HG02973 (cell line): Measurements from ENCODE around the gene PARD6B.
"Not testable (repeated sequence)": the region's sequence is repeated elsewhere in the genome, so short reads cannot be mapped to it uniquely, and the experiment has no call there.

Experiments used
- ATAC-seq: cut with Tn5 transposase; IDR thresholded peaks from one replicate; pipeline ENCODE4 v1.9.1; 2021; ENCODE audit warnings: moderate library complexity; ENCODE audit not compliant: unreplicated experiment

The PARD6B gene

DNA sequence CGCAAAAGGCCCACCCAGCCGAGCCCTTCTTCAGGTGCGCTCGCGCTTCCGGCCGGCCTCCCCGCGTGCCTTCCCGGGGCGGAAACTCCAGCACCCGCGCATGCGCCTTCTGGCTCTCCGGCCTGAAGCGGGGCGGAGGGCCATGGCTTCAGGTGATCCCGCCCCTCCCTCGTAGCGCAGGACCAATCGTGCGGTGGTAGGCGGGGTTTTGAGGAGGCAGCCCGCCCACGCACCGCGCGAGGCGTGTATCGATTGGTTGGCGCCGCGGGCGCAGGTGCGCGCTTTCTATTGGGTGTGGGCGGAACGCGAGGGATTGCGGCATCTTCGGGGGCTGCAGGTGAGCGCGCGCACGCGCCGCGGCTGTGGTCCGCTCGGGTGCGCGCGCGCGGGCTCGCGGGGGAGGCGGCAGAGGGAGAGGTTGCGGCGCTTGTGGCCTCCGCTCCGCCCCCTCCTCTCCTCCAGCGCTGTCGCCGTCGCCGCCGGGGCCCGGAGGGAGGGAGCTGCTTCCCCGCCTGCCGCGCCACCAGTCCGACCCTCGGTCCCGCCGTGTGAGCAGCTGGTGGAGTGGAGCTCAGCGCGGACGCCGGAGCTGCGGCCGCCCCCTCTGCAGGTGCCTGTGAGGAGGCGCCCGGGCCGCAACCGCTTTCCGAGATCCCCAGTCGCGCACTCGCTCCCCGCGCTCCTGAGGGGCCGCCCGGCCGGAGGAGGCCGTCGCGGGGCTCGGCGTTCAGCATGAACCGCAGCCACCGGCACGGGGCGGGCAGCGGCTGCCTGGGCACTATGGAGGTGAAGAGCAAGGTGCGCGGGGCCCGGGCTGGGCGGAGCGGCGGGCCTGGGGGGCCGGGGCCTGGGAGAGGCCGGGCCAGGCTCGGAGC is at the start of gene PARD6B:
TSS of gene PARD6B (plus strand) at position 526 of the 875 bp plus-strand sequence. CDS start at position 733, 207 bp downstream.
- peak; percentile 83 for ATAC-seq

DNA sequence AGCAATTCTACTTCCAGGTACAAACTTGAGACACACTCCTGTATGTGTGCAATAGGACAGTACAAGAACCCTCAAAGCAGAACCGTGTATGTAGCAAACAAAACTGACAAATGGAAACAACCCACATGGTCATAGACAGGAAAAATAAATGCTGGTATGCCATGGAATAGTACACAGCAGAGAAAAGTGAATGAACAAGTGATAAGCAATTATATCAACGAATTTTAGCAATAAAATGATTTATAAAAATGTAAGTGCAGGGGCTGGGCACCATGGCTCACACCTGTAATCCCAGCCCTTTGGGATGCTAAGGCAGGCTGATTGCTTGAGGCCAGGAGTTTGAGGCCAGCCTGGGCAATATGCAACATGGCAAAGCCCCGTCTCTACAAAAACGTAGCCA is 49.3 kb upstream of the PARD6B start:
- no peak for ATAC-seq

DNA sequence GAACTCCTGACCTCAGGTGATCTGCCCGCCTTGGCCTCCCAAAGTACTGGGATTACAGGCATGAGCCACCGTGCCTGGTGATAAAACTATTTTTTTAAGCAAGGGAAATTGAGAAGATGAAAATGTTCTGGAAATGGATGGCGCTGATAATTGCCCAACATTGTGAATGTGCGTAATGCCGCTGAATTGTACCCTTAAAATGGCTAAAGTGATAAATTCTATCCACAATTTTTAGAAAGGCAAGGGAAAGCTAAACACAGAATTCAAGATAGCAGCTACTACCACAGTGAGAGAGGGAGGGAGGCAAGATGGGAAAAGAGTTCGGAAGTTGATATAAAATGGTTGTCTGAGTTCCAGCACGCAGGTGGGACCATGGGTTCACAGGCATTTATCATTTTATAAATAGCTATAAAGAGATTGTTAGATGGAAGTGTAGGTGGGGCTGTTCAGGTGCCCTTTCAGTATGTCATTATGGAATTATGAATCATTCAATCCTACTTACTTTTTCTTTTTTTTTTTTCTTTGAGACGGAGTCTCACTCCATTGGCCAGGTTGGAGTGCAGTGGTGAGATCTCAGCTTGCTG is 48.3 kb upstream of the PARD6B start:
- ATAC-seq: no peak

DNA sequence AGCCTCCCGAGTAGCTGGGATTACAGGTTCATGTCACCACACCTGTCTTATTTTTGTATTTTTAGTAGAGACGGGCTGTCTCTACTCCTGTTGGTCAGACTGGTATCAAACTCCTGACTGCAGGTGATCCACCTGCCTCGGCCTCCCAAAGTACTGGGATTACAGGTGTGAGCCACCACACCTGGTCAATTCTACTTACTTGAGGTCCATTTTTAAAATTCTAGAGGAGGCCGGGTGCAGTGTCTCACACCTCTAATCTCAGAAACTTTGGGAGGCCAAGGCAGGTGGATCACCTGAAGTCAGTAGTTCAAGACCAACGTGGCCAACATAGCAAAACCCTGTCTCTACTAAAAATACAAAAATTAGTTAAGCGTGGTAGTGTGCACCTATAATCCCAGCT is 47.8 kb upstream of the PARD6B start:
- no peak for ATAC-seq

DNA sequence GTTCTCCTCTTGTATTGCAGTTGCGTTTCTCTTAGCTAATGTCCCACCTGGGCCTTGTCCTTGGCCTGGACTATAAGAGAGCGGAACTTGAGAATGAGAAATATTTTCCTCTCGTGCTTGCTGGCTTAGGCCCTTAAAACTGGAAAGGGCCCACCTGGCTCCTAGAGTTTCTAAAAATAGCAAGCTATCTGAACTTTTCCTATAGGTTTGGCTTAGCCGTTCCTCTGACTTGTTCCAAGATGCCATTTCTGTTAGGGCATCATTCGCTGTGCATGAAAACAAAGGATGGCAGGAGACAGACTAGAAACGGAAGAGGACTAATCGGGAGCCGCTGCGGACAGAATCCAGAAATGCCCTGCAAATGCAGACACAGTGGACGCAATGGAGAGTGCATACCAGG is 44.6 kb upstream of the PARD6B start:
- no peak for ATAC-seq

GRCh38 chr20:50688256-50688975 is 43.0 kb upstream of the PARD6B start:
- ATAC-seq: no peak

DNA sequence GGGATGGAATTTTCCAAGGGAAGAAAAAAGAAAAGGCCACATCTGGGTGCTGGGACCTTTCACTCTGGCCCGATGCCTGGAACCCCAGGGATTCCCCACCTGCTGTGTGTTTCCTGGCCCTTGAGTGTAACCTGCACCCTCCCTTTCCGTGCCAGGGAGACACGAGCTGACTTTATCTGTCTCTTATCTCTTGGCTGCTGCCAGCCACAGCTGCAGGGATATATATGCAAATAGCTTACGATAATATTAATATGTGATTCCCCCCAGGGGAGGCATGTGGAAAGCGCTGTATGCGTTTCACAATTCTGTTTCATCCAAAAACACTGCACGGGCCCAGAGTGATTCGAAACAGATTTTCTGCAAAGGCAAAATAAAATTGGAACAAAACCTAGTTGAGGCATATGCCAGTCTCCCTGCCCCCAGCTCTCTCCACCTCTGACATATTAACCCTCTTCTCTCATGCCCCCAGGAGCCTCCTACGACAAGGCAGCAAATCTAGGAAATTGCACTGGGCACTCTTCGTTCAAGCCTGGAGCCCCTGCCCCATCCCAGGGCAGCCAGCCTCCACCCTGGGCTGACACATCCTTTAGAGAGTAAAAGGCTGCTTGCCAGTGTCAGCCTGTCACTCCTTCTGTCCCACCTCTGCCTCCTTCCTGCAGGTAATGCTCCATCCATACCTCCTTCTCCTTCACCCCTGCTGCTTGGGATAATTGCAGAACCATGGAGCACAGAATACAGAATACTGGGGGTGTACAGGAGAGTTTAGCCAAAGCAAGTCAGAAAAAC is 41.3 kb upstream of the PARD6B start:
- no peak for ATAC-seq

DNA sequence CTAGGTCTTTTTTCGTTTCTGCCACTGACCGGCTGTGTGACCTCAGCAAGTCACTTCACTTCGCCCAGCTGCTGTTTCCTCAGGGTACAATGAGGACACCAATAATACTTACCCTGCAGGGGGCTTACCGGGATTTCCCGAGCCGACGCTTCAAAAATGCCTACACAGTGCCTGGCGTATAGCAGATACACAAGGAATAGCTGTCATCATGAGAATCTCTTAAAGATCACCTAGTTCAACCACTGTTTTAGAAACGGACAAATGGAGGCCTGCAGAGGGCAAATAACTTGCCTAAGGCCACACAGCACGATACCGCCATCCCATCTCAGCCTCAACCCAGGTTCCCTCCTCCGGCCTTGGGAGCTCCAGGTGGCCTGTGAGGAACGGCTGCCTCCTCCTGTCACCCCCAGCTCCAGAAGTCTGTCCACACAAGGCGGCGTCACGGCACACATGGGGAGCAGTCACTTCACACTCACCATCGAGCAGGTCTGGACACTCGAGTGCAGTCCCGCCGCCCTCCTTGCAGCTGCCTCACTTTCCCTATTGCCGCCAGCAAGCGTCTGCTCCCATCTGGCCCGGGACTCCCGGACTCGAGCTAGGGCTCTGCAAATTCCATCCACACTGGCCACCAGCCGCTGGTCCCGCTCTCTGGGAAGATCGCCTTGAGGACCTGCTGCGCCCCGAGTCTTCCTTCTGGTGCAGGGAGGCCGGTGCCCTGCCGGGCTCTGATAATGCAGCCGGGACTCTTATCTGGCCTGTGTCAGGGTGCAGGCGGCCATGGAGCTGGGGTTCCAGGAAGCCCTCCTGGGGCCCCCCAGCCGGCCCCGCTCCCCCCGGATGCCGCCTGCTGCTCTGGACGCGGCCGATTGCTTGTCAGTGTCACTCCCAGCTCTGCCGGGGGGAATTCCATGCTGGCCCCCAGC is 40.5 kb upstream of the PARD6B start, which contains the start of gene RIPOR3:
TSS of gene RIPOR3 (minus strand) at position 893 of the 923 bp plus-strand sequence. CDS start at position 479, 414 bp downstream.
- no peak for ATAC-seq

GRCh38 chr20:50691573-50692551 is 39.5 kb upstream of the PARD6B start:
- no peak for ATAC-seq

DNA sequence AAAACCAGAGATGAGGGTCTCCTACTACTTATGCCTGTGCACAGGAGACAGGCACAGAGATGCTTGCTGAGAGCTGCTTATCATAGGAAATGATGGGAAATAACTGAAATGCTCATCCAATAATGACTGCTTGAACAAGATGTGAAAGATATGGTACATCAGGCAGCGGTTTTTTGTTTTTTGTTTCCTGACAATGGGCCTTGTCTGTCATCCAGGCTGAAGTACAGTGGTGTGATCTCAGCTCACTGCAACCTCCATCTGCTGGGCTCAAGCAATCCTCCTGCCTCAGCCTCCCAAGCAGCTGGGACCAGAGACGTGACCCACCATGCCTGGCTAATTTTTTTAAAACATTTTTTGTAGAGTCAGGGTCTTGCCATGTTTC is 38.8 kb upstream of the PARD6B start:
- ATAC-seq: no peak

GRCh38 chr20:50693001-50693400 is 38.4 kb upstream of the PARD6B start:
- no peak for ATAC-seq

- no peak for ATAC-seq
Observed at GRCh38 chr20:50694379-50695134, 36.8 kb upstream of the PARD6B start.

DNA sequence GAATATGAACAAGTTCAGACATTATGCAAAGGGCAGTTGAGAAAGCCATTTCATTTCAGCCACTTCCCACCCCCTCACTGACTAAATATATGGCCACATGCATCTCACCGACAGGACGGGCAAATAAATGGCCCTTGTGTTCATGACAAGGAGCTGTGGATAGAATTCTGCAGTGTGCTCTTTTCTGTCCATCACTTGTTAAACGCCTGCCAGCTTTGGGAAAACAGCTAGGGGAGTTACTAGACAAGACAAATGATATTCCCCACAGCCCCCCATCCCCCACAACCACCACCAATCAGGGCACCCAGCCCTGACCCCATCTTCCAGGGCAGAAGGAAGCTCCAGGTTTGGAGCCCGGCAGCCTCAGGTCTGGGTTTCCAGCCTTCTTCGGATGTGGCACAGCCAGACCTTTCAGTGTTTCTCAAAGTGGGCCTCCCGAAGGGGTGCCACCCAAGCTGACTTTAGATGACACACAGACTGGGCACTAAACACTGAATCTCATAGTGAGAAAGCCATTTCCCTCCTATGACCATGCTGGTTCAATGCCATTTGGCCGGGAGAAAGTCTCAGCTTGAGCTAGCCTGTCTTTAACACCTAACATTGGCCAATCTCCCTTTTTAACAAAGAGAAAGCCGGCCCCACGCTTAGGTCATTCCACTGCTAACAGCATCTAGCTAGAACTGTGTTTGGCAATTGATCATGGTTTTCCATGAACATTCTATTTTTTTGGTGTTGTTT is 36.1 kb upstream of the PARD6B start:
- no peak for ATAC-seq

DNA sequence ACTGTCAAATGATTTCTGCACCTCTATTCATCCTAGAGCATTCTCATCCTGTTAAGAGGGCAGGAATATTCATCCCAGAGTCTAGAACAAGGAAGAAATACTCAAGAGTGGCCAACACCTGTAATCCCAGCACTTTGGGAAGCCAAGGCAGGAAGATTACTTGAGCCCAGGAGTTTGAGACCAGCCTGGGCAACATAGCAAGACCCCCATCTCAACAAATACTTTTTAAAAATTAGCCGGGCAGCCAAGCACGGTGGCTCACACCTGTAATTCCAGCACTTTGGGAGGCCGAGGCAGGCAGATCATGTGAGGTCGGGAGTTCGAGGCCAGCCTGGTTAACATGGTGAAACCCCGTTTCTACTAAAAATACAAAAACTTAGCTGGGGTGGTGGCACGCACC is 33.1 kb upstream of the PARD6B start:
- not testable (repeated sequence) for ATAC-seq

DNA sequence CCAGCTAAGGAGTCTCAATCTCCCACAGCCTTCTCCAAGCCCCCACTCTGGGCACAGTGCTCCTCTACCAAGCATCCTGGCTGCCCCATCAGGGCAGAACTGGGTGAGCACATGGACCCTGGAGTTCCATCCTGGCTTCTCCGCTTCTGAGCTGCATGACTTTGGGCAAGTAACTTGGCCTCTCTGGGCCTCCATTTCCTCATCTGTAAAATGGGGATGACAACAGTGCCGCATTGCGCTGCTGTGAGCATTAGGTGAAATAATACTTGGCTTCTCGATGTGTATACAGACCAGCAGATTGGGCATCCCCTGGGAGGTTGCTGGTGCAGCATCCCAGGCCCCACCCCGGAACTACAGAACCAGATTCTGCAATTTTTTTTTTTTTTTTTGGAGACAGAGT is 31.7 kb upstream of the PARD6B start:
- no peak for ATAC-seq

- no peak for ATAC-seq
Observed at GRCh38 chr20:50701041-50701963, 30.1 kb upstream of the PARD6B start.
